ENCODE measurements around the gene GARIN5A. TPM values are rescaled to one million over a fixed set of nuclear protein-coding genes. Genes with fewer than 3 reads are reported as not detected.

GARIN5A gene
- total and polyA plus RNA-seq, 9 of the 15 experiments (the other 6 are each of a cell fraction or from before 2014, with no cell fraction given): 0.10 to 0.82 (median 0.23) TPM; not detected in 2

- no peak for TF ChIP-seq ZBTB34 (CRISPR knock-in tag; IDR thresholded peaks at IDR 0.05)
- no peak for TF ChIP-seq ZNF561 (CRISPR knock-in tag; conservative IDR thresholded peaks at IDR 0.05)
- no peak for TF ChIP-seq RBM22 (IDR thresholded peaks at IDR 0.05; ENCODE audit: low read depth, low read length, poor library complexity, severe bottlenecking)
- no peak for TF ChIP-seq RFX7 (CRISPR knock-in tag; IDR thresholded peaks at IDR 0.05)
Measured at GRCh38 chr19:50500753-50501151, 24.1 kb upstream of the GARIN5A start (continued).

- Histone ChIP-seq H3K9me3 (replicated peaks; ENCODE audit: control insufficient read depth, insufficient read depth, low read depth, low read length) (no peaks in the 10 kb centered on the region), H3K9ac (ENCODE audit: insufficient read depth in 1 of 2, low read depth in 2 of 2, low read length in 2 of 2) (peak overlapping the region in 1 of 2 experiments; percentile 58; a peak in 2 of 4 replicates), H2AFZ (ENCODE audit: low read depth, low read length) (no peak overlapping the region), H3K9me1 (ENCODE audit: control insufficient read depth, insufficient read depth, low read length) (no peaks in the 10 kb centered on the region), H3K27ac (ENCODE audit: extremely low read depth, low read depth, low read length) (no peak overlapping the region), H3K4me2 (ENCODE audit: insufficient read depth, low read length) (no peak overlapping the region), H3K4me3 (no peak overlapping the region), H3K4me1 (replicated peaks in 1 of 2; ENCODE audit: control insufficient read depth in 2 of 2, insufficient read depth in 2 of 2, low read length in 2 of 2) (peaks cover 0 to 29% of the 10 kb centered on the region in 2 experiments; a peak in 3 of 5 replicates), H3K36me3 (ENCODE audit: control insufficient read depth, insufficient read depth, low read length) (no peaks in the 10 kb centered on the region), H3K79me2 (ENCODE audit: control insufficient read depth, insufficient read depth, low read length) (no peaks in the 10 kb centered on the region), H4K20me1 (replicated peaks; ENCODE audit: control insufficient read depth, insufficient read depth, low read length) (no peaks in the 10 kb centered on the region), H3K27me3 (ENCODE audit: control insufficient read depth in 2 of 2, insufficient read depth in 2 of 2, low read length in 2 of 2) (no peaks in the 10 kb centered on the region)
- WGBS (ENCODE audit: insufficient coverage, low coverage, missing lambda C conversion rate): 17% methylated on average over 14 of the region's 27 CpGs
- peak; percentile 76 to 86 (median 80) for DNase-seq (ENCODE audit: extremely low read depth in 1 of 4, low spot score in 3 of 4)
- FAIRE-seq: no peak
- intact Hi-C loops (cut with micrococcal nuclease) (no loop called here), in situ Hi-C loops (cut with MboI) (no loop called here)
- POLR2A ChIA-PET: no interaction called here
- no TSS peak for BruUV-seq (replicated peaks)
- CTCF ChIA-PET (ENCODE audit: low intra/inter-chr PET ratio): interaction anchor here (0.6 to 0.7 kb wide), 2 partner anchors 407 to 422 kb away, joined by 3 to 6 read pairs; no protein-coding TSS in a partner anchor
- ATAC-seq: peak; percentile 89
- TF ChIP-seq PRDM10 (IDR thresholded peaks at IDR 0.05; ENCODE audit: partially characterized antibody) (peak; percentile 45), SUPT5H (IDR thresholded peaks at IDR 0.05) (no peak), TAL1 (IDR thresholded peaks at IDR 0.05) (peak; percentile 69), SRSF3 (IDR thresholded peaks at IDR 0.05; ENCODE audit: insufficient read depth, low read length) (no peak), JUND (IDR thresholded peaks at IDR 0.05; ENCODE audit: borderline replicate concordance, low read depth, low read length) (peak; percentile 31; the same call in 1 of the 2 replicates), JUND (tag; IDR thresholded peaks at IDR 0.05; ENCODE audit: borderline replicate concordance, low read depth, low read length) (peak; percentile 22; the same call in 1 of the 3 replicates), TFAP4 (CRISPR knock-in tag; IDR thresholded peaks at IDR 0.05; ENCODE audit: borderline replicate concordance) (peak; percentile 96)
Measured at GRCh38 chr19:50500060-50500752, 23.6 kb upstream of the GARIN5A start.
